ENCODE measurements around the gene ST3GAL4.

The ST3GAL4 gene

GRCh38 chr11:126331286-126331685, 24.2 kb upstream of the ST3GAL4 start:
- no peak for DNase-seq

GRCh38 chr11:126332221-126332711, 23.2 kb upstream of the ST3GAL4 start:
- DNase-seq: peak in 2 of 14 donors; percentile 58 to 74

GRCh38 chr11:126333142-126333541, 22.3 kb upstream of the ST3GAL4 start:
- no peak for DNase-seq

- no peak for DNase-seq
These were observed 20.6 kb upstream of the ST3GAL4 start for GRCh38 chr11:126334659-126335462.

- no peak for DNase-seq
These were observed 20.1 kb upstream of the ST3GAL4 start for GRCh38 chr11:126335463-126335760.

GRCh38 chr11:126336138-126336541, 19.3 kb upstream of the ST3GAL4 start:
- no peak for DNase-seq

GRCh38 chr11:126336671-126337101, 18.8 kb upstream of the ST3GAL4 start:
- no peak for DNase-seq

GRCh38 chr11:126337126-126337473, 18.4 kb upstream of the ST3GAL4 start:
- no peak for DNase-seq

- DNase-seq: no peak
These were observed 17.8 kb upstream of the ST3GAL4 start for GRCh38 chr11:126337474-126338241.

GRCh38 chr11:126338346-126339055, 17.0 kb upstream of the ST3GAL4 start:
- DNase-seq: no peak

- DNase-seq: no peak
These were observed 16.2 kb upstream of the ST3GAL4 start for GRCh38 chr11:126339073-126339862.

- no peak for DNase-seq
These were observed 15.5 kb upstream of the ST3GAL4 start for GRCh38 chr11:126339863-126340434.

GRCh38 chr11:126340960-126341606, 14.4 kb upstream of the ST3GAL4 start:
- DNase-seq: no peak

GRCh38 chr11:126341760-126342161, 13.7 kb upstream of the ST3GAL4 start:
- no peak for DNase-seq

GRCh38 chr11:126343051-126343450, 12.4 kb upstream of the ST3GAL4 start:
- DNase-seq: no peak

GRCh38 chr11:126344141-126345080, 11.1 kb upstream of the ST3GAL4 start:
- DNase-seq: no peak

- DNase-seq: no peak
These were observed 10.2 kb upstream of the ST3GAL4 start for GRCh38 chr11:126345283-126345682.

GRCh38 chr11:126345759-126346585, 9.5 kb upstream of the ST3GAL4 start:
- DNase-seq: no peak

- no peak for DNase-seq
These were observed 8.9 kb upstream of the ST3GAL4 start for GRCh38 chr11:126346586-126346940.

Measured in C1 segment of cervical spinal cord (tissue), 14 donors.